ENCODE results near the gene TET1.
A peak's percentile ranks its signal among the peaks of the same experiment; 100 is the strongest.
"Not testable (repeated sequence)": the region's sequence is repeated elsewhere in the genome, so short reads cannot be mapped to it uniquely, and the experiment has no call there.

Gene TET1

DNA sequence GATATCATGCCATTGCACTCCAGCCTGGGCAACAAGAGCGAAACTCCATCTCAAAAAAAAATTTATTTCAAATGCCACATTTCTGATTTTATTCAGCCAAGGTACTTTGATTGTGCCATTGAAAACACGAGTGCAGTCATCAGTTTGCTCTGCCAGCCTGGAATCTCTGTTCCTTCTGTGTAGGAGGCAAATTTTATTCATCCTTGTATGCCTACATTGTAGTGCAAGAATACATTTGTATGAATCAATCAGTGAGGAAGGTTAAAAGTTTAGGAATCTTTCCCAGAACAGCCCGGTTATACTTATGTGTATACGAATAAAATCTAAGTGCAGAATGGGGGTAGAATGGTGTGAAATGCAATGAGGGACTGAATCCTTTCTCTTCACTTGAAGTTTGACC, 886 bp upstream of the TET1 start:
- no peak for DNase-seq
- Mint-ChIP-seq H3K4me1 (peaks cover 33% of the 10 kb centered on the region), H3K27me3 (peaks cover 75% of the 10 kb centered on the region), H3K36me3 (peaks cover 5% of the 10 kb centered on the region), H3K9me3 (no peaks in the 10 kb centered on the region), H3K27ac (no peak overlapping the region), H3K4me3 (peak overlapping the region; percentile 69)
- CTCF ChIA-PET = interaction anchor here (1.1 kb wide), 1 partner anchor 8 kb away, joined by 9 read pairs; no protein-coding TSS in a partner anchor

GRCh38 chr10:68559841-68560185, 324 bp upstream of the TET1 start:
- peak overlapping the region; percentile 69 for H3K4me3 Mint-ChIP-seq
- H3K27me3 Mint-ChIP-seq = peaks cover 81% of the 10 kb centered on the region
- peaks cover 5% of the 10 kb centered on the region for H3K36me3 Mint-ChIP-seq
- H3K9me3 Mint-ChIP-seq = no peaks in the 10 kb centered on the region
- no peak overlapping the region for H3K27ac Mint-ChIP-seq
- peak; percentile 40 for DNase-seq
- CTCF ChIA-PET = interaction anchor here (1.1 kb wide), 1 partner anchor 9 kb away, joined by 9 read pairs; no protein-coding TSS in a partner anchor
- peaks cover 33% of the 10 kb centered on the region for H3K4me1 Mint-ChIP-seq

GRCh38 chr10:68560943-68561864, 1.1 kb downstream of the TET1 start:
- Mint-ChIP-seq H3K36me3 (peaks cover 5% of the 10 kb centered on the region), H3K4me3 (peak overlapping the region; percentile 63), H3K27ac (peak overlapping the region; percentile 25), H3K4me1 (peaks cover 33% of the 10 kb centered on the region), H3K27me3 (peaks cover 94% of the 10 kb centered on the region), H3K9me3 (no peaks in the 10 kb centered on the region)
- no peak for DNase-seq
- CTCF ChIA-PET = interaction anchor here (2.7 kb wide), 1 partner anchor 11 kb away, joined by 9 read pairs; no protein-coding TSS in a partner anchor

- DNase-seq = no peak
- Mint-ChIP-seq H3K27ac (peak overlapping the region; percentile 25), H3K27me3 (peaks cover 95% of the 10 kb centered on the region), H3K4me3 (peak overlapping the region; percentile 63), H3K4me1 (peaks cover 36% of the 10 kb centered on the region), H3K9me3 (no peaks in the 10 kb centered on the region), H3K36me3 (peaks cover 5% of the 10 kb centered on the region)
- CTCF ChIA-PET = interaction anchor here (2.7 kb wide), 1 partner anchor 11 kb away, joined by 9 read pairs; no protein-coding TSS in a partner anchor
These were observed 1.9 kb downstream of the TET1 start for GRCh38 chr10:68561865-68562649.

GRCh38 chr10:68562661-68563570, 2.8 kb downstream of the TET1 start:
- CTCF ChIA-PET = interaction anchor here (1.0 to 2.7 kb wide), 2 partner anchors 12 to 38 kb away, joined by 3 to 9 read pairs; no protein-coding TSS in a partner anchor
- Mint-ChIP-seq H3K4me1 (peaks cover 37% of the 10 kb centered on the region), H3K4me3 (no peak overlapping the region), H3K9me3 (no peaks in the 10 kb centered on the region), H3K27ac (no peak overlapping the region), H3K27me3 (peaks cover 92% of the 10 kb centered on the region), H3K36me3 (peaks cover 5% of the 10 kb centered on the region)
- DNase-seq = no peak

- Mint-ChIP-seq H3K4me3 (no peak overlapping the region), H3K27me3 (peaks cover 83% of the 10 kb centered on the region), H3K36me3 (peaks cover 5% of the 10 kb centered on the region), H3K9me3 (no peaks in the 10 kb centered on the region), H3K27ac (no peak overlapping the region), H3K4me1 (peaks cover 32% of the 10 kb centered on the region)
- CTCF ChIA-PET = no interaction called here
- DNase-seq = no peak
These were observed 4.6 kb downstream of the TET1 start for GRCh38 chr10:68564712-68565111.

GRCh38 chr10:68565658-68566057, 5.5 kb downstream of the TET1 start:
- DNase-seq = no peak
- Mint-ChIP-seq H3K4me3 (no peak overlapping the region), H3K9me3 (no peaks in the 10 kb centered on the region), H3K36me3 (peaks cover 5% of the 10 kb centered on the region), H3K4me1 (peaks cover 29% of the 10 kb centered on the region), H3K27ac (no peak overlapping the region), H3K27me3 (peaks cover 73% of the 10 kb centered on the region)
- CTCF ChIA-PET = no interaction called here

- Mint-ChIP-seq H3K4me1 (peaks cover 24% of the 10 kb centered on the region), H3K9me3 (no peaks in the 10 kb centered on the region), H3K36me3 (peaks cover 3% of the 10 kb centered on the region), H3K27me3 (peaks cover 66% of the 10 kb centered on the region), H3K4me3 (no peak overlapping the region), H3K27ac (no peak overlapping the region)
- DNase-seq = no peak
- CTCF ChIA-PET = no interaction called here
These were observed 6.2 kb downstream of the TET1 start for GRCh38 chr10:68566351-68566750.

DNA sequence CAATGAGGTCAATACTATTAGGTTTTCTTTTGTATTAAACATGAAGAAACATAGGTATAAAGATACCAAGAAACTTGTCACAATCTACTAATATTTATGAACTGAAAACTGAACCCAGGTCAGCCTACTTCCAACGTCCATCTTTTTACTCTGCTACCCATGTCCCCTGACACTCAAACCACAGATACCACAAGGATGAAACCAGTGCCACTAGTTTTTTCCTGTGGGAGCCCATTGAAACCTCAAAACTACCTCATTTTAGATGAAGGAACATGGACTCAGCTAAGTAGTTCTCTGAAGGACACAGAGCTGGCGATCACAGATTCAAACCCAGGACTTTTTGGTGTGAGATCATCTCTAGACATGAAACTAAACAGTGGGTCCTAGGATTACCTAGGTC, 6.8 kb downstream of the TET1 start:
- Mint-ChIP-seq H3K4me3 (no peak overlapping the region), H3K4me1 (peaks cover 20% of the 10 kb centered on the region), H3K9me3 (no peaks in the 10 kb centered on the region), H3K36me3 (peaks cover under 1% of the 10 kb centered on the region), H3K27me3 (peaks cover 60% of the 10 kb centered on the region), H3K27ac (no peak overlapping the region)
- DNase-seq = no peak
- CTCF ChIA-PET = no interaction called here

GRCh38 chr10:68572151-68572550, 12.0 kb downstream of the TET1 start:
- H3K36me3 Mint-ChIP-seq = no peaks in the 10 kb centered on the region
- H3K9me3 Mint-ChIP-seq = no peaks in the 10 kb centered on the region
- H3K27ac Mint-ChIP-seq = no peak overlapping the region
- DNase-seq = no peak
- H3K27me3 Mint-ChIP-seq = peaks cover 13% of the 10 kb centered on the region
- no peak overlapping the region for H3K4me3 Mint-ChIP-seq
- H3K4me1 Mint-ChIP-seq = peaks cover 8% of the 10 kb centered on the region
- CTCF ChIA-PET = no interaction called here

- Mint-ChIP-seq H3K36me3 (no peaks in the 10 kb centered on the region), H3K4me1 (peaks cover 8% of the 10 kb centered on the region), H3K27me3 (no peaks in the 10 kb centered on the region), H3K27ac (no peak overlapping the region), H3K4me3 (no peak overlapping the region), H3K9me3 (no peaks in the 10 kb centered on the region)
- no peak for DNase-seq
- CTCF ChIA-PET = no interaction called here
These were observed 13.9 kb downstream of the TET1 start for GRCh38 chr10:68574051-68574450.

DNA sequence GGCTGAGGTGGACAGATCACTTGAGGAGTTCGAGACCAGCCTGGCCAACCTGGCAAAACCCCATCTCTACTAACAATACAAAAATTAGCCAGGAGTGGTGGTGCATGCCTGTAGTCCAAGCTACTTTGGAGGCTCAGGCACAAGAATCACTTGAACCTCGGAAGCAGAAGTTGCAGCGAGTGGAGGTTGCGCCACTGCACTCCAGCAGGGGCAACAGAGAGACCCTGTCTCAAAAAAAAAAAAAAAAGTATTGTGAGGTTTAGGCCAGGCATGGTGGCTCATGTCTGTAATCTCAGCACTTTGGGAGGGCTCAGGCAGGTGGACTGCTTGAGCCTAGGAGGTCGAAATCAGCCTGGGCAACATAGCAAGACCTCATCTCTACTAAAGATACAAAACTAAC, 16.0 kb downstream of the TET1 start:
- H3K9me3 Mint-ChIP-seq = no peaks in the 10 kb centered on the region
- CTCF ChIA-PET = no interaction called here
- no peak for DNase-seq
- peaks cover 8% of the 10 kb centered on the region for H3K4me1 Mint-ChIP-seq
- peaks cover 4% of the 10 kb centered on the region for H3K27me3 Mint-ChIP-seq
- H3K4me3 Mint-ChIP-seq = no peak overlapping the region
- no peak overlapping the region for H3K27ac Mint-ChIP-seq
- no peaks in the 10 kb centered on the region for H3K36me3 Mint-ChIP-seq

GRCh38 chr10:68578974-68579373, 18.8 kb downstream of the TET1 start:
- Mint-ChIP-seq H3K9me3 (no peaks in the 10 kb centered on the region), H3K4me1 (no peaks in the 10 kb centered on the region), H3K36me3 (no peaks in the 10 kb centered on the region), H3K4me3 (no peak overlapping the region), H3K27me3 (peaks cover 7% of the 10 kb centered on the region), H3K27ac (no peak overlapping the region)
- CTCF ChIA-PET = no interaction called here
- no peak for DNase-seq

- H3K9me3 Mint-ChIP-seq, DNase-seq, CTCF ChIA-PET, H3K36me3 Mint-ChIP-seq, H3K27me3 Mint-ChIP-seq, H3K4me1 Mint-ChIP-seq, H3K4me3 Mint-ChIP-seq, H3K27ac Mint-ChIP-seq: not testable (repeated sequence)
These were observed 24.1 kb downstream of the TET1 start for GRCh38 chr10:68584187-68584586.

Measured in activated naive CD4-positive, alpha-beta T cell treated with anti-CD3 and anti-CD28 coated beads, Interleukin-2, amount 10 ng/mL, durations not matched to agents 7 days and 5 days (primary cell).